Skin epidermis (tissue), 12 donors: Measurements from ENCODE around the gene GALR2.

Experiments
- H3K27ac ChIP-seq, 21 experiments: fragments of 200-600 bp; sonication (generic) in 11 of 21; one replicate each; pipeline ENCODE4 v1.5.0; 2020; ENCODE audit warnings: mild to moderate bottlenecking in 3 of 21, inconsistent platforms in 2 of 21, moderate library complexity in 2 of 21
- H3K4me3 ChIP-seq, 7 experiments: fragments of 200-600 bp; sonication (generic) in 2 of 7; one replicate each; pipeline ENCODE4 v1.5.0; 2020; ENCODE audit warnings: inconsistent platforms in 2 of 7, mild to moderate bottlenecking in 2 of 7, moderate library complexity in 1 of 7

GALR2 gene

GRCh38 chr17:76089680-76090516, 15.3 kb downstream of the GALR2 start:
- no peak overlapping the region for H3K27ac ChIP-seq
- no peak overlapping the region for H3K4me3 ChIP-seq

- H3K4me3 ChIP-seq = no peak overlapping the region
- H3K27ac ChIP-seq = no peak overlapping the region
These were observed 16.0 kb downstream of the GALR2 start for GRCh38 chr17:76090517-76091129.

- no peak overlapping the region for H3K4me3 ChIP-seq
- no peak overlapping the region for H3K27ac ChIP-seq
These were observed 17.1 kb downstream of the GALR2 start for GRCh38 chr17:76091526-76092286.

GRCh38 chr17:76092526-76093413, 18.2 kb downstream of the GALR2 start:
- Histone ChIP-seq H3K4me3 (no peak overlapping the region), H3K27ac (no peak overlapping the region)

GRCh38 chr17:76094046-76094445, 19.5 kb downstream of the GALR2 start:
- Histone ChIP-seq H3K4me3 (no peak overlapping the region), H3K27ac (no peak overlapping the region)

GRCh38 chr17:76095943-76096342, 21.4 kb downstream of the GALR2 start:
- no peak overlapping the region for H3K4me3 ChIP-seq
- no peak overlapping the region for H3K27ac ChIP-seq

GRCh38 chr17:76097716-76098295, 23.2 kb downstream of the GALR2 start:
- Histone ChIP-seq H3K4me3 (no peak overlapping the region), H3K27ac (no peak overlapping the region)

- Histone ChIP-seq H3K4me3 (peak overlapping the region; percentile 61 to 87 (median 74)), H3K27ac (peak overlapping the region; percentile 50 to 95 (median 87))
These were observed 28.3 kb downstream of the GALR2 start for GRCh38 chr17:76102944-76103273.

- H3K27ac ChIP-seq = peak within 1 kb of the TSS; percentile 50 to 95 (median 87)
- peak within 1 kb of the TSS; percentile 61 to 87 (median 74) for H3K4me3 ChIP-seq
These were observed 28.9 kb downstream of the GALR2 start, which contains the start of gene EXOC7 for GRCh38 chr17:76103274-76104139. EXOC7 (minus strand) TSS chr17:76103787; CDS start chr17:76103692, 95 bp downstream.

- peak overlapping the region in 20 of 21 experiments; percentile 63 to 95 (median 88) for H3K27ac ChIP-seq
- peak overlapping the region; percentile 61 to 87 (median 74) for H3K4me3 ChIP-seq
These were observed 29.7 kb downstream of the GALR2 start for GRCh38 chr17:76104140-76104895.

GRCh38 chr17:76104896-76105231, 30.3 kb downstream of the GALR2 start:
- no peak overlapping the region for H3K4me3 ChIP-seq
- no peak overlapping the region for H3K27ac ChIP-seq

- Histone ChIP-seq H3K4me3 (no peak overlapping the region), H3K27ac (no peak overlapping the region)
These were observed 32.1 kb downstream of the GALR2 start for GRCh38 chr17:76106703-76107102.

- H3K4me3 ChIP-seq = no peak overlapping the region
- no peak overlapping the region for H3K27ac ChIP-seq
These were observed 32.9 kb downstream of the GALR2 start for GRCh38 chr17:76107509-76107908.

- no peak overlapping the region for H3K4me3 ChIP-seq
- H3K27ac ChIP-seq = no peak overlapping the region
These were observed 37.4 kb downstream of the GALR2 start for GRCh38 chr17:76111956-76112355.

GRCh38 chr17:76115138-76115754, 40.7 kb downstream of the GALR2 start:
- Histone ChIP-seq H3K27ac (no peak overlapping the region), H3K4me3 (no peak overlapping the region)

GRCh38 chr17:76119409-76120371, 45.1 kb downstream of the GALR2 start:
- no peak overlapping the region for H3K27ac ChIP-seq
- no peak overlapping the region for H3K4me3 ChIP-seq
